GM12878 (cell line): ENCODE results near the gene SLC39A7. TPM values are rescaled to one million over a fixed set of nuclear protein-coding genes. Genes with fewer than 3 reads are reported as not detected.

Source experiments
- ATAC-seq: fragments of 200-7000 bp; cut with Tn5 transposase; 3 replicates; pipeline ENCODE4 v1.9.1; 2020; ENCODE audit warnings: mild to moderate bottlenecking, moderate library complexity
- BruUV-seq: library from RNA; stranded (reverse); fragments of 400-500 nt; replicated peaks from 2 replicates; lab custom pipeline; 2021; lab: Mats Ljungman, UMichigan
- CTCF ChIA-PET: fragments of 300-600 bp; sonication (Branson Sonifier 250); formaldehyde crosslinking; extraction: SDS; loops from one replicate; lab custom pipeline; 2021; ENCODE audit warnings: inconsistent platforms; lab: Yijun Ruan, JAX
- POLR2A ChIA-PET: fragments of 350-600 bp; formaldehyde crosslinking; extraction: SDS; loops from one replicate; lab custom pipeline; 2021; ENCODE audit warnings: inconsistent platforms; lab: Charles Lee
- RAD21 ChIA-PET: fragments of 300-600 bp; sonication (Branson Sonifier 250); formaldehyde crosslinking; loops from one replicate; lab custom pipeline; 2023; ENCODE audit warnings: antibody characterized with exemption; ENCODE audit not compliant: unreplicated experiment; lab: Charles Lee
- SMC1A ChIA-PET: fragments of 300-600 bp; sonication (Branson Sonifier 250); formaldehyde crosslinking; loops from one replicate; lab custom pipeline; 2023; ENCODE audit not compliant: unreplicated experiment, uncharacterized antibody; lab: Charles Lee
- DNase-seq: peaks from one replicate; pipeline ENCODE4 v3.0.0-alpha.2; 2011; ENCODE audit warnings: low read depth, low spot score
- FAIRE-seq: peaks from 3 replicates; lab custom pipeline; 2011; peaks lifted over from hg19 to GRCh38; lab: Jason Lieb, UNC
- H2AFZ ChIP-seq: 2 replicates; pipeline ENCODE4 v1.6.0; 2011; ENCODE audit warnings: low read depth, low read length, control low read depth; ENCODE audit not compliant: control insufficient read depth
- H3K27ac ChIP-seq: 2 replicates; pipeline ENCODE4 v1.5.1; 2011; ENCODE audit warnings: control low read depth; ENCODE audit not compliant: control insufficient read depth, insufficient read depth
- H3K27me3 ChIP-seq, 2 experiments: replicated peaks in 1 of 2; 2 replicates each; pipeline versions ENCODE4 v1.6.0 to v1.6.1; 2011; ENCODE audit warnings: low read length in 1 of 2; ENCODE audit not compliant: control insufficient read depth in 2 of 2, insufficient read depth in 2 of 2
- H3K36me3 ChIP-seq, 2 experiments: 2 replicates each; pipeline ENCODE4 v1.5.1; 2011; ENCODE audit warnings: low read length in 1 of 2; ENCODE audit not compliant: control insufficient read depth in 2 of 2, insufficient read depth in 2 of 2
- H3K4me1 ChIP-seq: 2 replicates; pipeline ENCODE4 v1.6.1; 2011; ENCODE audit warnings: mild to moderate bottlenecking, low read length, moderate library complexity, mixed read lengths; ENCODE audit not compliant: control insufficient read depth, insufficient read depth
- H3K4me2 ChIP-seq: 2 replicates; pipeline ENCODE4 v1.6.0; 2011; ENCODE audit warnings: control low read depth; ENCODE audit not compliant: control insufficient read depth, insufficient read depth
- H3K4me3 ChIP-seq: fragments of 200-600 bp; sonication (generic); 2 replicates; pipeline ENCODE4 v1.5.1; 2016
- H3K79me2 ChIP-seq: 2 replicates; pipeline ENCODE4 v1.6.0; 2011; ENCODE audit warnings: low read length; ENCODE audit not compliant: control insufficient read depth, insufficient read depth
- H3K9ac ChIP-seq: 2 replicates; pipeline ENCODE4 v1.8.0; 2011; ENCODE audit warnings: low read length, control low read depth, mixed read lengths; ENCODE audit not compliant: control insufficient read depth, insufficient read depth
- H3K9me3 ChIP-seq: replicated peaks from 3 replicates; pipeline ENCODE4 v1.5.1; 2011; ENCODE audit warnings: mild to moderate bottlenecking, low read length; ENCODE audit not compliant: control insufficient read depth, insufficient read depth
- H4K20me1 ChIP-seq: 2 replicates; pipeline ENCODE4 v1.6.0; 2011; ENCODE audit not compliant: control insufficient read depth, insufficient read depth
- FOS ChIP-seq: IDR thresholded peaks from 3 replicates; pipeline ENCODE4 v1.6.1; 2011; ENCODE audit warnings: borderline replicate concordance; ENCODE audit not compliant: insufficient read length; ENCODE audit errors: extremely low read depth
- RFX5 ChIP-seq: IDR thresholded peaks from 2 replicates; pipeline ENCODE4 v1.6.1; 2011; ENCODE audit warnings: low read depth, low read length, improper control_type of control experiment
- ZNF592 ChIP-seq: fragments of 450-650 bp; IDR thresholded peaks from 2 replicates; pipeline ENCODE4 v1.6.1; 2017; ENCODE audit warnings: mild to moderate bottlenecking, moderate library complexity
- WGBS: methylation state at CpG from one replicate; pipeline ENCODE4 v1.1.6; 2016; ENCODE audit warnings: low lambda C conversion rate; ENCODE audit not compliant: insufficient replicate concordance, insufficient coverage; ENCODE audit errors: missing lambda C conversion rate; 5-methylcytosine and 5-hydroxymethylcytosine counted together
- in situ Hi-C: fragments of 300-500 bp; cut with MboI; formaldehyde crosslinking; loops from 9 replicates; pipeline ENCODE4 v1.14.3; 2018; ENCODE audit warnings: mixed read lengths
- intact Hi-C: fragments of 100-400 bp; cut with micrococcal nuclease; formaldehyde crosslinking; loops from one replicate; pipeline ENCODE4 v1.14.2; 2022; ENCODE audit not compliant: unreplicated experiment
- polyA plus RNA-seq, 11 experiments: library from polyadenylated mRNA; depleted of rRNA in 4 of 11; unstranded in 6 of 11; stranded (reverse) in 5 of 11; fragments of >200 nt; fragmentation: Nextera tagmentation in 4 of 11; fragmentation: Illumina TruSeq in 1 of 11; extraction: Ambion mirVana in 4 of 11; extraction: Trizol in 1 of 11; gene quantifications; 1 replicate in 1 of 11; 2 replicates in 10 of 11; pipeline versions ENCODE4 v1.2.1 to v1.2.3, GENCODE V29; 2011 to 2016; ENCODE audit warnings: inconsistent platforms in 2 of 11, missing spikeins in 2 of 11, low read depth in 1 of 11
- total RNA-seq, 4 experiments: library from RNA; depleted of rRNA in 3 of 4; stranded (reverse); fragments of >200 nt in 3 of 4; fragmentation: Illumina TruSeq in 1 of 4; extraction: Trizol in 1 of 4; gene quantifications; 2 replicates each; pipeline versions ENCODE4 v1.2.1 to v1.2.3, GENCODE V29; 2013 to 2021
- TF ChIP-seq, protein P1 (sequence below): fragments of 450-650 bp; IDR thresholded peaks from 2 replicates; pipeline ENCODE4 v1.6.1; 2017; ENCODE audit warnings: borderline replicate concordance
- TF ChIP-seq, protein P2 (sequence below): fragments of 450-650 bp; formaldehyde crosslinking; IDR thresholded peaks from 2 replicates; pipeline ENCODE4 v1.5.0; 2022; ENCODE audit warnings: mild to moderate bottlenecking, missing genetic modification characterization
- TF ChIP-seq, protein P3 (sequence below): fragments of 450-650 bp; IDR thresholded peaks from 2 replicates; pipeline ENCODE4 v1.6.1; 2016; ENCODE audit warnings: mild to moderate bottlenecking, moderate library complexity, borderline replicate concordance

Gene SLC39A7
- total and polyA plus RNA-seq, 10 of the 15 experiments (the other 5 are each of a cell fraction or from before 2014, with no cell fraction given) = 7.3 to 63.1 (median 40.6) TPM

- no TSS peak for BruUV-seq
- Histone ChIP-seq H3K79me2 (no peaks in the 10 kb centered on the region), H3K4me3 (no peak overlapping the region), H3K36me3 (no peaks in the 10 kb centered on the region), H4K20me1 (no peaks in the 10 kb centered on the region), H3K4me1 (no peaks in the 10 kb centered on the region; the same call in 1 of the 2 replicates), H3K9me3 (no peaks in the 10 kb centered on the region), H2AFZ (no peak overlapping the region), H3K27ac (no peak overlapping the region), H3K4me2 (no peak overlapping the region), H3K27me3 (no peaks in the 10 kb centered on the region), H3K9ac (no peak overlapping the region)
- FAIRE-seq = no peak
- POLR2A ChIA-PET = interaction anchor here (0.6 to 1.3 kb wide), 2 partner anchors 18 to 158 kb away, joined by 3 to 5 read pairs; no protein-coding TSS in a partner anchor
- CTCF ChIA-PET = interaction anchor here (0.7 to 6.0 kb wide), 31 partner anchors 8 to 239 kb away, joined by 3 to 58 read pairs (median 4); partner anchors contain the start of genes HLA-DOA and HLA-DPB1
- RAD21 ChIA-PET = interaction anchor here (0.6 to 3.9 kb wide), 16 partner anchors 8 to 224 kb away, joined by 3 to 27 read pairs (median 4); partner anchors contain the start of gene HLA-DPB1
- intact Hi-C loops = loop anchor here (2.0 kb wide), 2 partner anchors 49 to 77 kb away; no protein-coding TSS in a partner anchor
- ATAC-seq = no peak
- in situ Hi-C loops = no loop called here
- no peak for DNase-seq
- 33% methylated on average over 5 of the region's 8 CpGs for WGBS
- SMC1A ChIA-PET = interaction anchor here (0.7 to 4.3 kb wide), 14 partner anchors 11 to 183 kb away, joined by 3 to 27 read pairs (median 6); no protein-coding TSS in a partner anchor
- TF ChIP-seq ZNF592 (no peak), RFX5 (no peak), FOS (no peak)
- TF ChIP-seq, protein P1, sequence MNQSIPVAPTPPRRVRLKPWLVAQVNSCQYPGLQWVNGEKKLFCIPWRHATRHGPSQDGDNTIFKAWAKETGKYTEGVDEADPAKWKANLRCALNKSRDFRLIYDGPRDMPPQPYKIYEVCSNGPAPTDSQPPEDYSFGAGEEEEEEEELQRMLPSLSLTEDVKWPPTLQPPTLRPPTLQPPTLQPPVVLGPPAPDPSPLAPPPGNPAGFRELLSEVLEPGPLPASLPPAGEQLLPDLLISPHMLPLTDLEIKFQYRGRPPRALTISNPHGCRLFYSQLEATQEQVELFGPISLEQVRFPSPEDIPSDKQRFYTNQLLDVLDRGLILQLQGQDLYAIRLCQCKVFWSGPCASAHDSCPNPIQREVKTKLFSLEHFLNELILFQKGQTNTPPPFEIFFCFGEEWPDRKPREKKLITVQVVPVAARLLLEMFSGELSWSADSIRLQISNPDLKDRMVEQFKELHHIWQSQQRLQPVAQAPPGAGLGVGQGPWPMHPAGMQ = no peak
- TF ChIP-seq, protein P2, sequence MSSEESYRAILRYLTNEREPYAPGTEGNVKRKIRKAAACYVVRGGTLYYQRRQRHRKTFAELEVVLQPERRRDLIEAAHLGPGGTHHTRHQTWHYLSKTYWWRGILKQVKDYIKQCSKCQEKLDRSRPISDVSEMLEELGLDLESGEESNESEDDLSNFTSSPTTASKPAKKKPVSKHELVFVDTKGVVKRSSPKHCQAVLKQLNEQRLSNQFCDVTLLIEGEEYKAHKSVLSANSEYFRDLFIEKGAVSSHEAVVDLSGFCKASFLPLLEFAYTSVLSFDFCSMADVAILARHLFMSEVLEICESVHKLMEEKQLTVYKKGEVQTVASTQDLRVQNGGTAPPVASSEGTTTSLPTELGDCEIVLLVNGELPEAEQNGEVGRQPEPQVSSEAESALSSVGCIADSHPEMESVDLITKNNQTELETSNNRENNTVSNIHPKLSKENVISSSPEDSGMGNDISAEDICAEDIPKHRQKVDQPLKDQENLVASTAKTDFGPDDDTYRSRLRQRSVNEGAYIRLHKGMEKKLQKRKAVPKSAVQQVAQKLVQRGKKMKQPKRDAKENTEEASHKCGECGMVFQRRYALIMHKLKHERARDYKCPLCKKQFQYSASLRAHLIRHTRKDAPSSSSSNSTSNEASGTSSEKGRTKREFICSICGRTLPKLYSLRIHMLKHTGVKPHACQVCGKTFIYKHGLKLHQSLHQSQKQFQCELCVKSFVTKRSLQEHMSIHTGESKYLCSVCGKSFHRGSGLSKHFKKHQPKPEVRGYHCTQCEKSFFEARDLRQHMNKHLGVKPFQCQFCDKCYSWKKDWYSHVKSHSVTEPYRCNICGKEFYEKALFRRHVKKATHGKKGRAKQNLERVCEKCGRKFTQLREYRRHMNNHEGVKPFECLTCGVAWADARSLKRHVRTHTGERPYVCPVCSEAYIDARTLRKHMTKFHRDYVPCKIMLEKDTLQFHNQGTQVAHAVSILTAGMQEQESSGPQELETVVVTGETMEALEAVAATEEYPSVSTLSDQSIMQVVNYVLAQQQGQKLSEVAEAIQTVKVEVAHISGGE (CRISPR knock-in tag) = no peak
- TF ChIP-seq, protein P3, sequence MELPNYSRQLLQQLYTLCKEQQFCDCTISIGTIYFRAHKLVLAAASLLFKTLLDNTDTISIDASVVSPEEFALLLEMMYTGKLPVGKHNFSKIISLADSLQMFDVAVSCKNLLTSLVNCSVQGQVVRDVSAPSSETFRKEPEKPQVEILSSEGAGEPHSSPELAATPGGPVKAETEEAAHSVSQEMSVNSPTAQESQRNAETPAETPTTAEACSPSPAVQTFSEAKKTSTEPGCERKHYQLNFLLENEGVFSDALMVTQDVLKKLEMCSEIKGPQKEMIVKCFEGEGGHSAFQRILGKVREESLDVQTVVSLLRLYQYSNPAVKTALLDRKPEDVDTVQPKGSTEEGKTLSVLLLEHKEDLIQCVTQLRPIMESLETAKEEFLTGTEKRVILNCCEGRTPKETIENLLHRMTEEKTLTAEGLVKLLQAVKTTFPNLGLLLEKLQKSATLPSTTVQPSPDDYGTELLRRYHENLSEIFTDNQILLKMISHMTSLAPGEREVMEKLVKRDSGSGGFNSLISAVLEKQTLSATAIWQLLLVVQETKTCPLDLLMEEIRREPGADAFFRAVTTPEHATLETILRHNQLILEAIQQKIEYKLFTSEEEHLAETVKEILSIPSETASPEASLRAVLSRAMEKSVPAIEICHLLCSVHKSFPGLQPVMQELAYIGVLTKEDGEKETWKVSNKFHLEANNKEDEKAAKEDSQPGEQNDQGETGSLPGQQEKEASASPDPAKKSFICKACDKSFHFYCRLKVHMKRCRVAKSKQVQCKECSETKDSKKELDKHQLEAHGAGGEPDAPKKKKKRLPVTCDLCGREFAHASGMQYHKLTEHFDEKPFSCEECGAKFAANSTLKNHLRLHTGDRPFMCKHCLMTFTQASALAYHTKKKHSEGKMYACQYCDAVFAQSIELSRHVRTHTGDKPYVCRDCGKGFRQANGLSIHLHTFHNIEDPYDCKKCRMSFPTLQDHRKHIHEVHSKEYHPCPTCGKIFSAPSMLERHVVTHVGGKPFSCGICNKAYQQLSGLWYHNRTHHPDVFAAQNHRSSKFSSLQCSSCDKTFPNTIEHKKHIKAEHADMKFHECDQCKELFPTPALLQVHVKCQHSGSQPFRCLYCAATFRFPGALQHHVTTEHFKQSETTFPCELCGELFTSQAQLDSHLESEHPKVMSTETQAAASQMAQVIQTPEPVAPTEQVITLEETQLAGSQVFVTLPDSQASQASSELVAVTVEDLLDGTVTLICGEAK = no peak
Observed at GRCh38 chr6:33171880-33172687, 28.6 kb upstream of the SLC39A7 start.
